Calu3 (cell line): ENCODE data around the gene TRPM7. TPM values are rescaled to one million over a fixed set of nuclear protein-coding genes. Genes with fewer than 3 reads are reported as not detected.

Source experiments
- BruUV-seq: library from RNA; stranded (reverse); fragments of 400-500 nt; replicated peaks from 2 replicates; lab custom pipeline; 2021; lab: Mats Ljungman, UMichigan
- CTCF ChIA-PET: fragments of 300-600 bp; sonication (Branson Sonifier 250); formaldehyde crosslinking; loops from one replicate; lab custom pipeline; 2022; ENCODE audit warnings: antibody characterized with exemption; lab: Charles Lee
- DNase-seq: peaks from one replicate; pipeline ENCODE4 v3.0.0; 2022
- H3K27ac Mint-ChIP-seq: one replicate; pipeline ENCODE4 v1.8.0; 2022; ENCODE audit warnings: mixed read lengths; ENCODE audit not compliant: unreplicated experiment
- H3K27me3 Mint-ChIP-seq: one replicate; pipeline ENCODE4 v1.8.0; 2022; ENCODE audit warnings: mixed read lengths; ENCODE audit not compliant: unreplicated experiment
- H3K36me3 Mint-ChIP-seq: one replicate; pipeline ENCODE4 v1.8.0; 2022; ENCODE audit warnings: mild to moderate bottlenecking, moderate library complexity, mixed read lengths; ENCODE audit not compliant: insufficient read depth, unreplicated experiment
- H3K4me1 Mint-ChIP-seq: one replicate; pipeline ENCODE4 v1.8.0; 2022; ENCODE audit warnings: mild to moderate bottlenecking, low read depth, mixed read lengths; ENCODE audit not compliant: unreplicated experiment
- H3K4me3 Mint-ChIP-seq: one replicate; pipeline ENCODE4 v1.8.0; 2022; ENCODE audit warnings: mild to moderate bottlenecking, low read depth, moderate library complexity, mixed read lengths; ENCODE audit not compliant: unreplicated experiment
- H3K9me3 Mint-ChIP-seq: one replicate; pipeline ENCODE4 v1.8.0; 2022; ENCODE audit warnings: low read depth, mixed read lengths; ENCODE audit not compliant: unreplicated experiment
- intact Hi-C: fragments of 100-400 bp; cut with micrococcal nuclease; formaldehyde crosslinking; loops from one replicate; pipeline ENCODE4 v1.10.0; 2022; ENCODE audit not compliant: unreplicated experiment
- total RNA-seq: library from RNA; stranded (reverse); gene quantifications from 2 replicates; pipeline ENCODE4 v1.2.3, GENCODE V29; 2022
- TF ChIP-seq, protein P1 (sequence below): fragments of 200-600 bp; IDR thresholded peaks from one replicate; pipeline ENCODE4 v1.8.0; 2022; ENCODE audit warnings: antibody characterized with exemption; ENCODE audit not compliant: unreplicated experiment

The TRPM7 gene
- total RNA-seq, 1 experiment from 2014 or later = 48.2 TPM

- Mint-ChIP-seq H3K27me3 (no peaks in the 10 kb centered on the region), H3K4me3 (no peak overlapping the region), H3K9me3 (no peaks in the 10 kb centered on the region), H3K4me1 (no peaks in the 10 kb centered on the region), H3K36me3 (peaks cover 35% of the 10 kb centered on the region), H3K27ac (no peak overlapping the region)
- TF ChIP-seq, protein P1, sequence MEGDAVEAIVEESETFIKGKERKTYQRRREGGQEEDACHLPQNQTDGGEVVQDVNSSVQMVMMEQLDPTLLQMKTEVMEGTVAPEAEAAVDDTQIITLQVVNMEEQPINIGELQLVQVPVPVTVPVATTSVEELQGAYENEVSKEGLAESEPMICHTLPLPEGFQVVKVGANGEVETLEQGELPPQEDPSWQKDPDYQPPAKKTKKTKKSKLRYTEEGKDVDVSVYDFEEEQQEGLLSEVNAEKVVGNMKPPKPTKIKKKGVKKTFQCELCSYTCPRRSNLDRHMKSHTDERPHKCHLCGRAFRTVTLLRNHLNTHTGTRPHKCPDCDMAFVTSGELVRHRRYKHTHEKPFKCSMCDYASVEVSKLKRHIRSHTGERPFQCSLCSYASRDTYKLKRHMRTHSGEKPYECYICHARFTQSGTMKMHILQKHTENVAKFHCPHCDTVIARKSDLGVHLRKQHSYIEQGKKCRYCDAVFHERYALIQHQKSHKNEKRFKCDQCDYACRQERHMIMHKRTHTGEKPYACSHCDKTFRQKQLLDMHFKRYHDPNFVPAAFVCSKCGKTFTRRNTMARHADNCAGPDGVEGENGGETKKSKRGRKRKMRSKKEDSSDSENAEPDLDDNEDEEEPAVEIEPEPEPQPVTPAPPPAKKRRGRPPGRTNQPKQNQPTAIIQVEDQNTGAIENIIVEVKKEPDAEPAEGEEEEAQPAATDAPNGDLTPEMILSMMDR = no peak
- DNase-seq = no peak
- intact Hi-C loops = no loop called here
- CTCF ChIA-PET = interaction anchor here (0.7 kb wide), 1 partner anchor 24 kb away, joined by 3 read pairs; no protein-coding TSS in a partner anchor
- no TSS peak for BruUV-seq
These were observed 123.6 kb downstream of the TRPM7 start for GRCh38 chr15:50562735-50563640.

GRCh38 chr15:50558012-50558411, 128.6 kb downstream of the TRPM7 start:
- Mint-ChIP-seq H3K36me3 (peaks cover 31% of the 10 kb centered on the region), H3K27ac (no peak overlapping the region), H3K27me3 (no peaks in the 10 kb centered on the region), H3K9me3 (no peaks in the 10 kb centered on the region), H3K4me3 (no peak overlapping the region), H3K4me1 (no peaks in the 10 kb centered on the region)
- BruUV-seq = no TSS peak
- intact Hi-C loops = no loop called here
- CTCF ChIA-PET = interaction anchor here (0.6 kb wide), 1 partner anchor 19 kb away, joined by 4 read pairs; no protein-coding TSS in a partner anchor
- TF ChIP-seq, protein P1 = no peak
- DNase-seq = no peak

GRCh38 chr15:50556642-50557371, 129.8 kb downstream of the TRPM7 start:
- intact Hi-C loops = no loop called here
- no peak overlapping the region for H3K4me3 Mint-ChIP-seq
- CTCF ChIA-PET = no interaction called here
- no peak for DNase-seq
- TF ChIP-seq, protein P1 = no peak
- H3K27ac Mint-ChIP-seq = no peak overlapping the region
- no TSS peak for BruUV-seq
- no peaks in the 10 kb centered on the region for H3K27me3 Mint-ChIP-seq
- no peaks in the 10 kb centered on the region for H3K4me1 Mint-ChIP-seq
- H3K36me3 Mint-ChIP-seq = peaks cover 23% of the 10 kb centered on the region
- no peaks in the 10 kb centered on the region for H3K9me3 Mint-ChIP-seq

DNA sequence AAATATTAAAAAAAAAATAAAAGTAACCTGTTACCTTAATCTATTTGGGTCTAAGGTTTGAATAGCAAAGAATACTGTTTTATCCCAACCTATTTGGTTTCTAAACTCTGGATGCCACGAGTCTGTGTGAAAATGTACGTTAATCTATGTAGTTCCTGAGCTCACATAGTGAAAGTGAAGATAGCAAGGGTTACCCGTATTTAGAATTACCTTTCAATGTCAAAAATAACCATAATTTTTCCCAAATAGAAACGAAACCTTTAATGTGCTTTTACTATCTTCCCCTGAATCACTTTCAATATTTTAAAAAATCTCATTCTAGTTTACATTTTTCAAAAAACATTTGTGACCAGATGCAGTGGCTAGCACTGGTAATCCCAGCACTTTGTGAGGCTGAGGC, 134.4 kb downstream of the TRPM7 start:
- no peaks in the 10 kb centered on the region for H3K4me1 Mint-ChIP-seq
- H3K27ac Mint-ChIP-seq = no peak overlapping the region
- CTCF ChIA-PET = no interaction called here
- TF ChIP-seq, protein P1 = no peak
- peaks cover 17% of the 10 kb centered on the region for H3K36me3 Mint-ChIP-seq
- BruUV-seq = no TSS peak
- intact Hi-C loops = no loop called here
- no peaks in the 10 kb centered on the region for H3K9me3 Mint-ChIP-seq
- H3K4me3 Mint-ChIP-seq = no peak overlapping the region
- no peaks in the 10 kb centered on the region for H3K27me3 Mint-ChIP-seq
- DNase-seq = no peak
